NCI-H345 (cell line): ENCODE data around the gene CDK11B.
A peak's percentile ranks its signal among the peaks of the same experiment; 100 is the strongest.
"Not testable (repeated sequence)": the region's sequence is repeated elsewhere in the genome, so short reads cannot be mapped to it uniquely, and the experiment has no call there.

Source experiments
- DNase-seq: peaks from one replicate; lab custom pipeline; 2025; lab: John Stamatoyannopoulos, UW

The CDK11B gene

GRCh38 chr1:1658583-1659549, at the start of gene CDK11B:
Gene CDK11B, minus strand, starts transcription at chr1:1659004. Its CDS starts 1,519 bp downstream, at chr1:1657485.
- DNase-seq = peak; percentile 91

DNA sequence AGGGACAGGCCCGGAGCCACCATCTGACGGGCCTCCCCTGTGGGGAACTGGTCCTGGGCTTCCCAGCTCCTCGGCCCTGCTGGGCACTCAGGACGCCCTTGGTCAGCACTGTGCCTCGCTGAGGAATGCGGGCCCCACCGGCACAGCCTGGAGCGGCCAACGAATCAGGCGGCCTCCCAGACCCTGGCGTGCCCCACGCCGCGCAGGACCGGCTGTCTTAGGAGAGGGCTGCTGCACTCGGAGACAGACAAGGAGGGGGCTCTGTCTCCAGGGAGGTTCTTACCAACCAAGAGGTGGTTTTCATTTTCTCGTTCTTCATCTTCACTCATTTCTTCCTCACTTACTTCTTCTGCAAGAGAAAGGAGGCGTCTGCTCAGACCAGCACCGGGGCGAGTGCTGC, 49.1 kb upstream of the CDK11B start:
- DNase-seq = not testable (repeated sequence)

GRCh38 chr1:1707241-1707640, 48.4 kb upstream of the CDK11B start:
- not testable (repeated sequence) for DNase-seq

DNA sequence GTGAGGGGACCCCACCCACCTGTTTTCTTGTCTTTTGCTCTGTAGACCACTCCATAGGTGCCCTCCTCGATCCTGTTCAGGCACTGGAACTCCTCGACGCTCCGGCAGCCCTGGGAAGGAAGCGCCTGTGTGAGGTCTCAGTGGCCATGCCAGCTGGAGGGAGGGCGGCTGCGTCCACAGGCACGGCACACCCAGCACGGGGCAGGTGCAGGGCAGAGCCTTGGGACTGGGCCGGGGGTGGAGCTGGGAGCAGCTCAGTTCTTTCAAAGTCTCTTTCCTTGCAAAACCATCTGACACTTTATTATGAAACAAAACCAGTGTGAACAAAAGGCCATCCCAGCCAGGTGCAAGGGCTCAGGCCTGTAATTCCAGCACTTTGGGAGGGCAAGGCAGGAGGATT, 46.8 kb upstream of the CDK11B start:
- DNase-seq = not testable (repeated sequence)

GRCh38 chr1:1704284-1704957, 45.6 kb upstream of the CDK11B start:
- not testable (repeated sequence) for DNase-seq

- DNase-seq = no peak
These were observed 45.0 kb upstream of the CDK11B start for GRCh38 chr1:1703796-1704195.

DNA sequence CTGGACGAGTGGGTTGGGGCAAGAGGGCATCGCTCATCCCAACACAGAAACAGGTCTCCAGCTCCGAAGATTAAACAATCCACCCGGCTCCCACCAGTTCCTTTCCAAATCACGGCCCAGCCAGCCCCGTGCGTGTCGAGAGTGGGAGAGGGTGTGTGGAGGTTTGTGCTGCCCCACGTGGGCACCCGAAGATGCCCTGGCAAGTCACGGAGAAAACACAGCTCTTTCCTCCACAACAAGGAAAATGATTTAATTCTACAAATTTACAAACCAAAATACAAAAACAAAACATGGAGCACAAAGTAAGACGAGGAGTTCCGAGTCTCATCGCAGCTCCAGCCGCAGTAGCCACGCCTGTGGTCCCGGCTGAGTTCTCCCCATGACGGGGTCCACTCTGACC, 43.7 kb upstream of the CDK11B start:
- not testable (repeated sequence) for DNase-seq

- not testable (repeated sequence) for DNase-seq
These were observed 41.8 kb upstream of the CDK11B start for GRCh38 chr1:1700557-1700956.

GRCh38 chr1:1700067-1700466, 41.3 kb upstream of the CDK11B start:
- DNase-seq = not testable (repeated sequence)

DNA sequence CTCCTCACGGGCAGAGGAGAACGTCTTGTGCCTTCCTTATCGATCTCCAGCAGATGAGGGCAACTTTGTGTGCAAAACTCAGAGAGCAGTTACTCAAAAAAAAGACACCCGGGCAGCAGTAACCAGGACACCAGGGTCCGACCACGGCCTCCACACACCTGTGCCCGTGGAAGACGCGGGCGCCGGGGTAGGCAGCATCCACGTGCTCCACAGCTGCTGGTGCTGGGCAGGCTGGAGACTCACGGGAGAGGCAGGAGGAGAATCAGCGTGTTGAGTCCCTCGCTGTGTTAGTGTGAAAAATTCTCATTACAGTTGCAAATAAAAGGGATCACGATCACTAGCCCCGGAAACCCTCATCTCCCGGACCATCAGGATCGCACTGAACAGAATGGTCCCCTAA, 40.3 kb upstream of the CDK11B start:
- not testable (repeated sequence) for DNase-seq

DNA sequence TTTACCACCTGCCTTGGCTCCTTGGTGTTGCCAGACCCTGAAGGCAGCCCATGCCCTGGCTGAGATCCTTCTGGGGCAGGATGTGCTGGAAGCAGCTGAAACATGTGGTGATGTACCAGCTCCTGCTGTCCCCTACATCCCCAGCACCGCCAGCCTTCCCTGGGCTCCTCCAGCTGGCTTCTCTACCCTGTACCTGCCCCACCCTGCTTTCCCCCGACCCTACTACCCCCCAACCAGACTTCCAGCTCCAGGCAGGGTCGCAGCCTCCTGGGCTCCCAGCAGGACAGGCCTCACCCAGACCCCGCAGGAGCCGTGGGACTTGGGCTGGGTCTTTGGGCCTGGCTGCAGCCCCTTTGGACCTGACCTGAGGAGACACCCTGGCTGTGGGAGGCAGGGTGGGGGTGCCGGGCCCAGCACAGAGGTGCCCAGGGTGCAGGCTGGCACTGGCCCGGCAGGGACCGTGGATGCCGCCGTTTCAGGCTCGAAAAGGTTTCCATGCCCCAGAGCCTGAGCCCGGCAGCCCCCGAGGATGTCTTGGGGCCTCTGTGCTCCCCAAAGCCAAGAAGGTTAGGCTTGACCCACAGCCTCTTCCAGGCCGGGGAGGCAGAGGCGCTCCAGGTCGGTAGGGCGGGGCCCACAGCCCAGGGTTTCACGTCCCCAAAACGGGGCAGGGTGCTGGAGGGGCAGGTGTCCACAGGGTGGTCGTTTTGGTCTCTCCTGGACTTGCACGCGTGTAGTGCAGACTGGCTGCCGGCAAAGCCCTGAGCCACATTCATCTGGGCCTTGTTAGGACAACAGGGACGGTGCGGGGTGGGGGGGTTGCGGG, 38.8 kb upstream of the CDK11B start:
- not testable (repeated sequence) for DNase-seq

DNA sequence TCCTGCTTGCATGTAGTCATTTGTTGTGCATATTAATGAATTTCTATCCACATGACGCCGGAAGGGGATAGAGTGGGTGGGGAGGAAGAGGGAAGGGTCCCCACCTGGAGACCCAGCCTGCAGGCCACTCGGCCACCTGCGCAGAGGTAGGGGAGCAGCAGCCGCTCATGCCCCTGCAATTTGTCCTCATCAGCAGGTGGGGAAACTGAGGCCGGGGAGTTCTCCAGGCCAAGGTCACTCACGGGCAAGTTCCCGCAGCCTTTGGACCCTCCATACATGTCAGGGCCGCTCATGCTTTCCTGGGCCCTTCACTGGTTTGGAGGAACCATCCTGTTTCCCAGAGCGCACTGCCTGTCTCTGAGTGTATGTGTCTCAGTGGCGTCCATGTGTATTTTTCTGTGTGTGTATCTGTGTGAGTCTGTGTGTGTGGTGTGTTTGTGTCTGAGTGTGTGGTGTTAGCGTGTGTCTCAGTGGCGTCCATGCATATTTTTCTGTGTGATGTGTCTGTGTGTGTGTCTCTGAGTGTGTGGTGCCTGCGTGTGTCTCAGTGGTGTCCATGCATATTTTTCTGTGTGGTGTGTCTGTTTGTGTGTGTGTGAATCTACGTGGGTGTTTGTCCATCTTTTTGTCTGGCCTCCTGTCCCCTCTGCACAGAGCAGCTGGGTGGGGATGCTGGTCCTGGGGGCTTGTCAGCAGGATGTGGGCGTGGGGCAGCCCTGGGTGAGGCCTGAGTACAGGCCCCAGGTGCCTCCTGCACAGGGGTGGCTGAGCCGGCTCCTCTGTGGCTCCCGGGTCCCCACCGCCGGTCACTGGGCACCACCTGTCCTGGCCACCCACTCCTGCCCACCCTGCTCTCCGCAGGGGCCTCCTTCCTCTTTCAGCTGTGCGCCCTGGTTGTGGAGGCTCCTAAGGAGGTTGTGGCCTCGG, 37.9 kb upstream of the CDK11B start:
- DNase-seq = not testable (repeated sequence)

- peak; percentile 71 for DNase-seq
These were observed 34.2 kb upstream of the CDK11B start, which contains the start of gene SLC35E2B for GRCh38 chr1:1692714-1693647. Gene SLC35E2B, minus strand, starts transcription at chr1:1692795. Its CDS starts 16,096 bp downstream, at chr1:1676699.

GRCh38 chr1:1692324-1692713, 33.5 kb upstream of the CDK11B start:
- peak; percentile 65 for DNase-seq

- not testable (repeated sequence) for DNase-seq
These were observed 32.6 kb upstream of the CDK11B start for GRCh38 chr1:1691443-1691842.

DNA sequence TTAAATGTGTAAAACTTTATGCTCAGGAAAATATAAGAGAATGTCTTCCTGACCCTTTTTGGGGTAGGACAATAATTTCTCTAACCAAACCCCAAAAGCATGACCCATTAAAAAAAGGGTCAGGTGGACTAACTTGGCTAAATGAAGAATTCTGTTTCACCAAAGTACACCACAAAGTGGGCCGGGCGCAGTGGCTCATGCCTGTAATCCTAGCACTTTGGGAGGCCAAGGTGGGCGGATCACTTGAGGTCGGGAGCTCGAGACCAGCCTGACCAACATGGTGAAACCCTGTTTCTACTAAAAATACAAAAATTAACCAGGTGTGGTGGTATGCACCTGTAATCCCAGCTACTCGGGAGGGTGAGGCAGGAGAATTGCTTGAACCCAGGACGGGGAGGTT, 30.7 kb upstream of the CDK11B start:
- not testable (repeated sequence) for DNase-seq

GRCh38 chr1:1687846-1688245, 29.0 kb upstream of the CDK11B start:
- DNase-seq = no peak

DNA sequence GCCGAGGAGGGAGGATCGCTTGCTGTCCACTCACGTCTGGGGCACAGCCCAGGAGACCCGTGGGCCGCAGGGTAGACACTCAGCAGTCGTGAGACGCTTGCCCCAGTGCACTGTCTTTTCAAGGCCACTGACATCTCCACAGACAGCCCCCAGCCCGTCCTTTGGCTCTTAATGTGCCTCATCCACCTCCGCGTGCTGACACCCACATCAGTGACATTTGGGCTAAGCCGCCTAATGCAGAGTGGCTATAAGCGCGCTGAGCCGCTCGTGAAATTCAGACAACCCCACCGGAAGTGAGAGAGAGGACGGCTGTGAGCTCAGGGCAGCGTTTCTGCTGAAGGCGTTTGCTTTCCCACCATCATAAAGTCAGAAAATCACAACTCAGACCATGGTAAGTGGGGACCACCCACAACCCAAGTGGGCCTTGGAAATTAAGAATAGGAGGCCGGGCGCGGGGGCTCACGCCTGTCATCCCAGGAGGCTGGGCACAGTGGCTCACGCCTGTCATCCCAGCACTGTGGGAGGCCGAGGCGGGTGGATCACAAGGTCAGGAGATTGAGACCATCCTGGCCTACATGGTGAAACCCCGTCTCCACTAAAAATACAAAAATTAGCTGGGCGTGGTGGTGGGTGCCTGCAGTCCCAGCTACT, 25.4 kb upstream of the CDK11B start:
- no peak for DNase-seq
